LoVo (cell line): ENCODE results near the gene LIF.

ENCODE experiments used
- DNase-seq: peaks from one replicate; pipeline ENCODE4 v3.0.0-alpha.2; 2016; ENCODE audit warnings: low spot score

The LIF gene

GRCh38 chr22:30284172-30284571, 37.6 kb upstream of the LIF start:
- no peak for DNase-seq

- no peak for DNase-seq
These were observed 36.8 kb upstream of the LIF start for GRCh38 chr22:30283342-30283741.

DNA sequence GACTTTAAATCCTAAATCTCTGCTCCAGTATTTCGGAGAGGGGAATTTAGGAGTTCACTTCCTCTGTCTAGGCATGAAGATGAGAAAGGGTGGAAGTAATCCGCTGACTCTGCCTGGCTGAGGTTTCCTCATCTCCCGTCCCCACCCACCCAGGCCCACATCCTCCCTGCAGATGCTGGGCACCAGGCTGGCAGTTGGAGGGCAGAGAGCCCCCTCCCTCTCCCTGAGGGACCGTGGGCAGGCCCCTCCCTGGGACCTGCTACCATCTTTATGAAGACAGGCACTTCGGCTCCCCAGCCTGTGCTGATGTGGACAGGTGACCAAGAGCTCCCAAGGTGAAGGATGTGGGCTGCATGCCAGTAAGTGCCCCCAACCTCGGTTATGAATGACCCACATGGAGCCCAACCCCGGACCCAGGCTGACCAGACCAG, 36.1 kb upstream of the LIF start:
- no peak for DNase-seq

DNA sequence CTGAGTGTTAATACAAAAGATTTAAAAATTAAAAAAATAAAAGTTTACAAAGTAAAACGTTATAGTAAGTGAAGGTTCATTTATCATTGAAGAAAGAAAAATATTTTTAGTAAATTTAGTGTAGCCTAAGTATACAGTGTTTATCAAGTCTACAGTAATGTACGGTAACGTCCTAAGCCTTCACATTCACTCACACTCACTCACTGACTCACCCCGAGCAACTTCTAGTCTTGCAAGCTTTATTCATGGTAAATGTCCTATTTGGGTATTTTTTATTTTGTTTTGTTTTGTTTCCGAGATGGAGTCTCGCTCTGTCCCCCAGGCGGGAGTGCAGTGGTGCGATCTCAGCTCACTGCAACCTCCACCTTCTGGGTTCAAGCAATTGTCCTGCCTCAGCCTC, 33.9 kb upstream of the LIF start:
- DNase-seq = no peak

DNA sequence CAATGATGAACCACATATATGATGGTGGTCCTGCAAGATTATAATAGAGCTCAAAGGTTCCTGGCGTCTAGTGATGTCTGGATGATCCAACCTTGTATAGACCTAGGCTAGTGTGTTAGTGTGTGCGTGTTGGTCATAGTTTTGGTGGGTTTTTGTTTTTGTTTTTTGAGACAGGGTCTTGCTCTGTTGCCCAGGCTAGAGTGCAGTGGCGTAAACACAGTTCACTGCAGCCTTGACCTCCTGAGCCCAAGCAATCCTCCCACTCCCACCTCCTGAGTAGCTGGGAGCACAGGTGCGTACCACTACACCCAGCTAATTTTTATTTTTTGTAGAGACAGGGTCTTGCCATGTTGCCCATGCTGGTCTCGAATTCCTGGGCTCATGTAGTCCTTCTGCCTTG, 33.4 kb upstream of the LIF start:
- no peak for DNase-seq

DNA sequence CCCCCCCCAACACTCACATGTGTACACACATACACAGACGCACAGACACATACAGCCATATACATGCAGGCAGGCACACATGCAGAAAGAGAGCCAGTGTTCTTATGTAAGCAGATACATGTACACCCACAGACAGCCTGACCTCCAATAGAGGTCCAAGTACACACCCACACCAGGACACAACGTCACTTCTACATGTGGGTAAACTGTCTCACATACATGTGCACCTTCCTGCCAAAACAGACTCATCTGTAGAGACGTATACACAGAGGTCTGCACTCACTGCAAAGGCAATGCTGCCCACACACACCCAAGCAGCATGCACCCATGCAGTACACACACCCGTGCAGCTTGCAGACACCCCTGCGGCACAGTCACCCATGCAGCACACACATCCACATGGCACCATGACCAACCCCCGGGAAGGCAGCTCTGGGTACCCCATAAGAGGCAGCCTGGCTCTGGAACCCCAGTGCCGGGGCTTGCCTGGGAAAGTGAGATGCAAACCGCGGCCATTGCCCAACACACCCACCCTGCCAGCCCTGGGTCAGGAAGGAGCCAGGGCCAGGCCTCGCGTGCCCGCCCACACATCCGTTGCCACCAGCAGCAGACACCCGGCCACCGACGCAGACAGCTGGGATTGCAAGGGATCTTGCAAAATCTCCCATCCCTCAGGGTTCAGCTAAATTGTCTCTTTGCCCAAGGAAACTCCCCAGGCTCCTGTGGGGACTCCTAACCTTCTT, 32.7 kb upstream of the LIF start:
- no peak for DNase-seq

GRCh38 chr22:30277547-30278344, 31.2 kb upstream of the LIF start:
- DNase-seq = peak; percentile 39

- DNase-seq = no peak
These were observed 29.5 kb upstream of the LIF start for GRCh38 chr22:30276039-30276438.

- DNase-seq = no peak
These were observed 29.1 kb upstream of the LIF start for GRCh38 chr22:30275625-30276024.

- DNase-seq = no peak
These were observed 27.9 kb upstream of the LIF start for GRCh38 chr22:30274437-30274812.

DNA sequence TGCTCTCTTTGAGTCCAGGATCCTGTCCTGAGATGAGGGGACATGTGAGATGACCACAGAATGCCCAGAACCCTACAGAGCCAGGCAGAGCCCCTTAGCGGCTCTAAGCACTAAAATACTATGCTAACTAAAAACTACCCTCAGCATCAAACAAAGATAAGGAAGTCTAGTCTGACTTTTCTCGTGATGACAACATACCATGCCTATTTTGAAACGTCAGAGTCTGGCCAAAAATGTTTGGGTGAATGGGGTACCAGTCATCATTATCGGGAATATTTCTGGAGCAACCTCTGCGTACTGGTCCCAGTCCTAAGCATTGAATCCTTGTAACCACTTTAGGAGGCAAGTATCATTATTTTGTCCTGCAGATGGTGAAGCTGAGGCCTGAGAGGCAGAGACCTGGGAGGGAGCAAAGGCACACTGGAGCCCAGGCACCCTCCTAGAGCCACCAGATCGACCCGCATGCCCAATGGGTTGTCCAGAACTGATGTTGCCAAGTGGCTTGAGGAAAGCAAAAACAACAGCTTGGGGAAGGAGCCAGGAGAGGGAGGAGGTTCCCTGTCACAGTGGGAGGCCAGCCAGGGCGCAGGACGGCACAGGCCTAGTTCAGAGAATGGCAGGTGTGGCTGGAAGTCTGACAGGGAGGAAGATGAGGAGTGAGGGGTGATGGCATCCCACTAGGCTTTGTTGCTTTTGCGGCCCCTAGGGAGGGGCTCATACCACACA, 27.3 kb upstream of the LIF start:
- no peak for DNase-seq

- DNase-seq = no peak
These were observed 26.4 kb upstream of the LIF start for GRCh38 chr22:30272781-30273601.

DNA sequence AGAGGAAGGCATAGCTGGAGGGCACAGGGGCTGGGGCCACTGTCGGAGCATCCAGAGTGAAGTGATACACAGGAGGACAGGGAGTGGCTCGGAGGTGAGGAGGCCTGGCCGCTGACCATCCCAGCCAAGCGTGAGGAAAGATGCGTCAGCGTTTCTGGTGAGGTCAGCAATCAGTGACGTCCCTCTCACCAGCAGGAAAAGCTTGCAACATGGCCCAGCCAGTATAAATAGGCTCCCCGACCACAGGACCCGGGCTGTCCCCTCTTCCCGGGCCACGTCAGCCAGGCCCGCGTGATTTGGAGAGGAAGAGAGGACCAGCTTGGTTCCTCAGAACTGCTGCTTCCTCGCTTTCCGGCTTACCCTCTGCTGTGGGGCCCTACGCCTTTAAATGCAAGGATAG, 24.3 kb upstream of the LIF start:
- DNase-seq = no peak

- no peak for DNase-seq
These were observed 21.8 kb upstream of the LIF start for GRCh38 chr22:30268331-30268730.

DNA sequence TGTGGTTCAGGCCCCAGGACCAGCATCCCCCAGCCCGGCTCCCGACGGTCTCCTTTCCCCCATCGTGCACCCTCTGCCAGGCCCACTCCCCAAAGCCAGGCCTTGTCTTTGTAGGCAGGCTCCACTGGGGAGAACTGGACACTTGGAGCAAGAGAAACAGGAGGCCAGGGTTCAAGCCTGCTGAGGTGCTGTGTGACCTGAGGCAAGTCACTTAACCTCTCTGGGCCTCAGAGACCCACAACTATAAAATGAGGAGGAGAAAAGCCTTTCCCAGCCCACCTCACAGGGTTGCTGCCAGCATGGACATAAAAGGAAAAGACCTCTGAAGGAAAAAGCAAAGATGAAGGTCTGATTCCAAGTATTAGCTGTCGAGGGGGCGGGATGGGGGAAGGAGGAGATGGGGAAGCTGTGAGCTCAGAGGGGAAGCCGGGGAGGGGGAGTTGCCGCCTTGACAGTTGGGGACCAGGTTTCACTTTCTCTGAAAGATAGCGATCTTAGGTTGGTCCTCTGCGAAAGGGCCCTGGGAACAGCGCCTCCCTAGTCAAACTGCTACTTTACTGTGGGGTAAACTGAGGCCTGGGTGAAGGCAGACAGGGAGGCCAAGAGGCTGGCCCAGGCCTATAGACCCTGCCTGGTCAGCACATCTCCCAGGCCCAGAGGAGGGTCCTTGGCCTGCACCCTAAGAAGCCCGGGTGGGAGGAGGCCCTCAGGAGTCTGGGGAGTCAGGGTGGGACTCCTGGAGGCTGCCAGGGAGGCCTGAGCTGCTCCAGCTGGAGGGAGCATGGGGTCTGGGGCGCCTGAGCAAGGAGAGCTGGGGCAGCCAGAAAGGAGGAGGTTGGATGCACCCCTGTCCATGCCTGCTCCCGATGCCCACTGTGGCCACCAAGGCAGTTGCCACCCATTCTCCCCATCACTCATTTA, 21.1 kb upstream of the LIF start:
- no peak for DNase-seq

DNA sequence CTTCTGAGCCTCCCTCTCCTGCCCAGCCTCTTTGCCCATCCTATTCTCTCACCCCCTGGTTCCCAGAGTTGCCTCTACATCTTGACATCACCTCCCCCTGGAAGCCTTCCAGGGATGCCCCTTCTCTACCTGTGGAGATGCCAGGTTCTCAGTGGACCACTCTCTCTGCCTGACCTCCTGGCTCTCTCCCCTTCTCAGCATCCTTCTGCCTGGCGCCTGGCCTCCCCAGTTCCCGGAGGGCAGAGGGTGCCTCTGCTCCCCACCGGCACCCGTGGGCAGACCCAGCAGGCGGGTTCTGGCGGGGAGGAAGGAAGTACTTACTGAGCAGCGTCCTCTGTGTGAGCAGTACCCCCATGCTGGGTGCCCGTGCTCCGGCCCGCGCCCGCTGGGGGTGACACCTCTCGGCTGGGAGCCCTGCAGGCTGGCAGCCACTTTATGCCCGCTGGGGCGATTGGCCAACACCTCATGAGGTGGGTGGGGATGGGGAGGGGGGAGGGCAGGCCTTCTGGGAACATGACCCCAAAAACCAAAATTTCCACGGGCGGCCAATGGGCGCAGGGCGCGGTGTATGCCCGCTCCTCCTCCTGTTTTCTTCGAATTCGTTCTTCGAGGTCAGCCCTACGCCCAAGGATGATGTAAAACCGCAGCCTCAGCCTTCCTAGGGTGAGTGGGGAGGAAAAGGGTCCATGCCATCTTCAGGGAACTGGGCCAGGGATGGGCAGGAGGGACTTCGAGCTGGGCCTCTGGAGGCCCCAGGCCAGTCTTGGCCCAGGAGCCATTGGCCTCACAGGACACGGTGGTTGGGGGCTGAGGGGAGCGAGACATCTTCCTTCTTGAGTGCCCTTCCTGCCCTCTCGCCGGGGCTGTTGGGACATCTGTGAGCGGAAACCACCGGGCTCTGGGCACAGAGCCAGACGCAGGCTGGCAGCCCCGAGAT, 20.2 kb upstream of the LIF start, which contains the start of gene OSM:
TSS of gene OSM (minus strand) at position 407 of the 937 bp plus-strand sequence. CDS start at position 355, 52 bp downstream.
- no peak for DNase-seq

- no peak for DNase-seq
These were observed 19.4 kb upstream of the LIF start for GRCh38 chr22:30265823-30266444.

DNA sequence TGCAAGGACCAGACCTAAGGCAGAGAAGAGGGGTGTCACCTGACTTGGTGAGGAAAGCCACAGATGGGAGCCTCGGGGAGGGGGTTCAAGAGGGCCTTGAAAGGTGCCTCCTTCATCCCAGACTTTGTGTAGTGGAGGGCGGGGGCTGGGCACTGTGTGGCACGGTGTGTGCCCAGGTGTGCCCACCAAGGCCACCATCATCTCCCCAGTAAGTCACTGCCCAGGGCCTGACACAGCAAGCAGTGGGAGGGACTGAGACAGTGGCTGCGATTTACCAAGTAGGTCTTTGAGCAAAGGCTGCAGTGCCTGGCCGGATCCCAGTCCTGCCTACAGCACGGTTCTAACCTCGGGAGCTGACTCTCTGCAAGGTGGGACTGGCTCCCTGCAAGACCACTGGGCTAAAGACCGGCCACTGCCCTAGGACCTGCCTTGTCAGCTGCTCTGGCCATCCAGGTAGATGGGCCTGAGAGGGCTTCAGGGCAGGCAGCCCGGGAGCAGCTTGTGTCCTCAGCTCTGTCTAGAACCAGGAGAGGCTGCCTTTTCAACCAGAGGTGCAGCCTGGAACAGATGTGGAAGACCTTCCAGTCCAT, 18.7 kb upstream of the LIF start:
- DNase-seq = no peak

- no peak for DNase-seq
These were observed 17.3 kb upstream of the LIF start for GRCh38 chr22:30263883-30264282.
